ENCODE results near the gene TNS2. TPM values are rescaled to one million over a fixed set of nuclear protein-coding genes. Genes with fewer than 3 reads are reported as not detected.
"Not testable (repeated sequence)": the region's sequence is repeated elsewhere in the genome, so short reads cannot be mapped to it uniquely, and the experiment has no call there.

TNS2 gene
- total RNA-seq, 4 donors from 2014 or later = 48.2 to 397 (median 169) TPM

DNA sequence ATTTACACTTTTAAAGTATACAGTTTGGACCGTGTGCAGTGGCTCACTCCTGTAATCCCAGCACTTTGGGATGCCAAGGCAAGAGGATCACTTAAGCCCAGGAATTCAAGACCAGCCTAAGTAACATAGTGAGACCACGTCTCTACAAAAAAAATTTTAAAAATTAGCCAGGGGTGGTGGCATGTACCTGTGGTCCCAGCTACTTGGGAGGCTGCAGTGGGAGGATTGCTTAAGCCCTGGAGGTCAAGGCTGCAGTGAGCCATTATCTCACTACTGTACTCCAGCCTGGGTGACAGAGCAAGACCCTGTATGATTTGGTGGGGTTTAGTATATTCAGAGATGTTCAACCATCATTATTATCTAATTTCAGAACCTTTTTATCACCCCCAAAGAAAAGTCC lies 38.9 kb upstream of the TNS2 start:
- Histone ChIP-seq H3K27me3 (no peaks in the 10 kb centered on the region), H3K9me3 (no peaks in the 10 kb centered on the region), H3K27ac (no peak overlapping the region), H3K36me3 (no peaks in the 10 kb centered on the region), H3K4me1 (peaks cover 7 to 64% (median 46%) of the 10 kb centered on the region in 4 donors), H3K4me3 (no peak overlapping the region)
- TF ChIP-seq POLR2AphosphoS5 (IDR thresholded peaks at IDR 0.05) = no peak
- TF ChIP-seq, protein P1, sequence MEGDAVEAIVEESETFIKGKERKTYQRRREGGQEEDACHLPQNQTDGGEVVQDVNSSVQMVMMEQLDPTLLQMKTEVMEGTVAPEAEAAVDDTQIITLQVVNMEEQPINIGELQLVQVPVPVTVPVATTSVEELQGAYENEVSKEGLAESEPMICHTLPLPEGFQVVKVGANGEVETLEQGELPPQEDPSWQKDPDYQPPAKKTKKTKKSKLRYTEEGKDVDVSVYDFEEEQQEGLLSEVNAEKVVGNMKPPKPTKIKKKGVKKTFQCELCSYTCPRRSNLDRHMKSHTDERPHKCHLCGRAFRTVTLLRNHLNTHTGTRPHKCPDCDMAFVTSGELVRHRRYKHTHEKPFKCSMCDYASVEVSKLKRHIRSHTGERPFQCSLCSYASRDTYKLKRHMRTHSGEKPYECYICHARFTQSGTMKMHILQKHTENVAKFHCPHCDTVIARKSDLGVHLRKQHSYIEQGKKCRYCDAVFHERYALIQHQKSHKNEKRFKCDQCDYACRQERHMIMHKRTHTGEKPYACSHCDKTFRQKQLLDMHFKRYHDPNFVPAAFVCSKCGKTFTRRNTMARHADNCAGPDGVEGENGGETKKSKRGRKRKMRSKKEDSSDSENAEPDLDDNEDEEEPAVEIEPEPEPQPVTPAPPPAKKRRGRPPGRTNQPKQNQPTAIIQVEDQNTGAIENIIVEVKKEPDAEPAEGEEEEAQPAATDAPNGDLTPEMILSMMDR (IDR thresholded peaks at IDR 0.05) = no peak
- no peak for TF ChIP-seq EP300 (IDR thresholded peaks at IDR 0.05; ENCODE audit: low read depth)
- intact Hi-C loops (cut with DNase I; ENCODE audit: low total_unique reads) (no loop called here), in situ Hi-C loops (cut with MboI; ENCODE audit: low pct_ligation_motif_present in 1 of 4, low pct_unique_long_range_greater_than_20kb in 1 of 4, low sequenced_read_pairs in 3 of 4) (no loop called here)
- 52 to 78% methylated on average over 2 of the region's 2 CpGs for WGBS, 2 donors (ENCODE audit: low coverage in 1 of 2)
- DNase-seq = no peak

DNA sequence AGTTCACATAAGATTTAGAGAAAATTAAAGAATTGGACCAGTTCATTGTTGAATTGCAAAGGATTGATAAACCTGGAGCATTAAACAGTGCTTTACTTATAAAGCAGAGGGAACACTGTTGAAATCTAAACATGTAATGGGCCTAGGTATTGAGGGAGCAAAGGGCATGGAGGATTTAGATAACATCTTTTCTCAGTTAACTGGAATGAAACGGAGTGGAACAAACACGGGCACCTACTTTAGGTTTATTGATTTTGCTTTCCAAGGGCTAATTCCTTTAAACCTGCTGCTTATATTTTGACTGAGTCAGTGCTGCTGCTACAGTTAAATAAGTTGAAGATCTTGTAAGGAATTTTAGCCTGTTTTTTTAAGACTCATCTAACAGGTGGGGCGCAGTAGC lies 38.0 kb upstream of the TNS2 start:
- Histone ChIP-seq H3K27me3 (no peaks in the 10 kb centered on the region), H3K4me3 (no peak overlapping the region), H3K36me3 (peaks cover 0 to 5% (median 2%) of the 10 kb centered on the region in 4 donors), H3K27ac (no peak overlapping the region), H3K9me3 (no peaks in the 10 kb centered on the region), H3K4me1 (peaks cover 7 to 63% (median 45%) of the 10 kb centered on the region in 4 donors)
- DNase-seq = no peak
- in situ Hi-C loops (cut with MboI; ENCODE audit: low pct_ligation_motif_present in 1 of 4, low pct_unique_long_range_greater_than_20kb in 1 of 4, low sequenced_read_pairs in 3 of 4) (no loop called here), intact Hi-C loops (cut with DNase I; ENCODE audit: low total_unique reads) (no loop called here)
- TF ChIP-seq POLR2AphosphoS5 (IDR thresholded peaks at IDR 0.05) = no peak
- WGBS, 2 donors (ENCODE audit: low coverage in 1 of 2) = 64 to 71% methylated on average over 3 of the region's 3 CpGs

DNA sequence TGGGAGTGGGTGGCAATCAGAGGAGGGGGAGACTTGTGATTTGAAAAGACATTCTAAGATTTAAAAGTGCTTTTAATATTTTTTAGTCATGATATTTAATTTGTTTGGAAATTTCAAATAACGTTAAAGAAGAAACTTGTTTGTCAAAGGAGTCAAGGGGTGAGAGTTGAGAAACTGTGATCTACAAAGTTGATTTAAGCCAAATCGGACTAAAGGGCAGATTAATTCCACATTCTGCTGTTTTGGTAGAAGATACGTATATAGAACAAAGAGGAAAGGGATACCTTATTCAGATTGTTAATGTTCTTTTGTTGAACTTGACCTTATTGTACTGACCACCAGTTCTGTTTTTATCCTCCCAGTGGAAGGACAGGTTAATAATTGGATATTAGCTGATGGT lies 36.9 kb upstream of the TNS2 start:
- no peak for TF ChIP-seq POLR2A (IDR thresholded peaks at IDR 0.05)
- TF ChIP-seq, protein P1 (IDR thresholded peaks at IDR 0.05) = no peak
- no peak for TF ChIP-seq EP300 (IDR thresholded peaks at IDR 0.05; ENCODE audit: low read depth)
- TF ChIP-seq POLR2AphosphoS5 (IDR thresholded peaks at IDR 0.05) = no peak
- H3K27ac ChIP-seq = no peak overlapping the region
- in situ Hi-C loops (cut with MboI; ENCODE audit: low pct_ligation_motif_present in 1 of 4, low pct_unique_long_range_greater_than_20kb in 1 of 4, low sequenced_read_pairs in 3 of 4) (no loop called here), intact Hi-C loops (cut with DNase I; ENCODE audit: low total_unique reads) (no loop called here)
- no peaks in the 10 kb centered on the region for H3K27me3 ChIP-seq
- peaks cover 7 to 53% (median 35%) of the 10 kb centered on the region in 4 donors for H3K4me1 ChIP-seq
- no peak overlapping the region for H3K4me3 ChIP-seq
- DNase-seq = no peak
- no peaks in the 10 kb centered on the region for H3K9me3 ChIP-seq
- 89 to 90% methylated on average over 3 of the region's 3 CpGs for WGBS, 2 donors (ENCODE audit: low coverage in 1 of 2)
- H3K36me3 ChIP-seq = peaks cover 0 to 14% (median 7%) of the 10 kb centered on the region in 4 donors

DNA sequence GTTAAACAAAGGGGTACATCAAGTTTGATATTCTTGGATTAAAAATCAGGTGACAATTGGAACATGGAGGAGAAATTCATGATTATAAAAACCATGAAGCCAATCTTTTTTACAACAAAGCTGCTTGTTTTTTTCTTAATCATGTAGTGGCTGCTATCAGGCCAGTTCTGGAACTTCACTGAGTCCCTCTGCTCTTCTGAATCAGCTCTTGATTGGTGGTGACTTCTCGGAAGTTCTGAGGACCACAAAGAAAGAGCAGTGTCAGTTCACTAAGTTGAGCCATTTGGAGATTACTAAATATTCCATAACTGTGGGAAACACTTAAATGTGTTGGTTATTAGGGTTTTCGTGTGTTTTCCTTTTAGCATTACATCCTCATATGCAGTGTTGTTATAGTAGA lies 35.2 kb upstream of the TNS2 start:
- H3K27ac ChIP-seq = no peak overlapping the region
- in situ Hi-C loops (cut with MboI; ENCODE audit: low pct_ligation_motif_present in 1 of 4, low pct_unique_long_range_greater_than_20kb in 1 of 4, low sequenced_read_pairs in 3 of 4) = no loop called here
- no peaks in the 10 kb centered on the region for H3K27me3 ChIP-seq
- intact Hi-C loops (cut with DNase I; ENCODE audit: low total_unique reads) = no loop called here
- TF ChIP-seq POLR2AphosphoS5 (IDR thresholded peaks at IDR 0.05) (no peak), EP300 (IDR thresholded peaks at IDR 0.05; ENCODE audit: low read depth) (no peak), POLR2A (IDR thresholded peaks at IDR 0.05) (no peak)
- TF ChIP-seq, protein P1 (IDR thresholded peaks at IDR 0.05) = no peak
- no peaks in the 10 kb centered on the region for H3K9me3 ChIP-seq
- H3K36me3 ChIP-seq = peaks cover 0 to 30% (median 13%) of the 10 kb centered on the region in 4 donors
- H3K4me1 ChIP-seq = peaks cover 0 to 35% (median 19%) of the 10 kb centered on the region in 4 donors
- WGBS, 2 donors (ENCODE audit: low coverage in 1 of 2) = 77 to 100% methylated on average over 2 of the region's 2 CpGs
- no peak overlapping the region for H3K4me3 ChIP-seq
- DNase-seq = no peak

DNA sequence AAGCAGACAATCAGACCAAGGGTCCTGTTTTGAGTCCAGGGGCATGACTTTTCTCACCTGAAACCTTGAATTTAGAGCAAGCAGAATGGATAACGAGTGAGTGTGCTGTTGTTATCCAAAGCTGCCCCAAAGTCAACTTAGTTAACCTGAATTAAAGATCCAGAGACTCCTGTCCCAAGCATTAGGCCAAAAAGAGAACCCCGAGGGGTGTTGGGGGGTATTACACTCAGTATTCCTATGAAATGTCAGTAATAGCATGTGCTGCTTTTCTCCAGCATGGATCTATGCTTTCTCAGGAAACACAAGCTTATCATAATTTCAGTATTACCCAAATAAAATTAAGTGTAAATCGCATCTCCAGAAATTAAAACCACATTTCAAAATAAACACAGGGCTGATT lies 24.6 kb upstream of the TNS2 start:
- in situ Hi-C loops (cut with MboI; ENCODE audit: low pct_ligation_motif_present in 1 of 4, low pct_unique_long_range_greater_than_20kb in 1 of 4, low sequenced_read_pairs in 3 of 4) = no loop called here
- Histone ChIP-seq H3K27me3 (no peaks in the 10 kb centered on the region), H3K4me3 (no peak overlapping the region), H3K36me3 (peaks cover 0 to 90% (median 42%) of the 10 kb centered on the region in 4 donors), H3K9me3 (no peaks in the 10 kb centered on the region), H3K27ac (no peak overlapping the region), H3K4me1 (no peaks in the 10 kb centered on the region)
- TF ChIP-seq POLR2AphosphoS5 (IDR thresholded peaks at IDR 0.05) = no peak
- TF ChIP-seq POLR2A (IDR thresholded peaks at IDR 0.05) = no peak
- TF ChIP-seq EP300 (IDR thresholded peaks at IDR 0.05; ENCODE audit: low read depth) = no peak
- TF ChIP-seq, protein P1 (IDR thresholded peaks at IDR 0.05) = no peak
- intact Hi-C loops (cut with DNase I; ENCODE audit: low total_unique reads) = no loop called here
- 79% methylated on average over 3 of the region's 3 CpGs for WGBS, 2 donors (ENCODE audit: low coverage in 1 of 2)
- DNase-seq = no peak

DNA sequence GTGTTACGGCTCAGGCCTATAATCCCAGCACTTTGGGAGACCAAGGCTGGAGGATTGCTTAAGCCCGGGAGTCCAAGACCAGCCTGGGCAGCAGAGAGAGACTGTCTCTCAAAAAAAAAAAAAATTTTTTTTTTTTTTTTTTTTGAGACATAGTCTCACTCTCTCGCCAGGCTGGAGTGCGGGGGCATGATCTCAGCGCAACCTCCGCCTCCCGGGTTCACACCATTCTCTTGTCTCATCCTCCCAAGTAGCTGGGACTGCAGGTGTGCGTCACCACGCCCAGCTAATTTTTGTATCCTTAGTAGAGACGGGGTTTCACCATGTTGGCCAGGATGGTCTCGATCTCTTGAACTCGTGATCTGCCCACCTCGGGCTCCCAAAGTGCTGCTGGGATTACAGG lies 22.9 kb upstream of the TNS2 start:
- H3K27me3 ChIP-seq; DNase-seq; intact Hi-C loops (cut with DNase I; ENCODE audit: low total_unique reads); H3K4me1 ChIP-seq; H3K4me3 ChIP-seq; in situ Hi-C loops (cut with MboI; ENCODE audit: low pct_ligation_motif_present in 1 of 4, low pct_unique_long_range_greater_than_20kb in 1 of 4, low sequenced_read_pairs in 3 of 4); H3K9me3 ChIP-seq; H3K27ac ChIP-seq: not testable (repeated sequence)
- 79 to 88% methylated on average over 6 to 11 of the region's 13 CpGs for WGBS, 2 donors (ENCODE audit: low coverage in 1 of 2)
- peaks cover 0 to 83% (median 39%) of the 10 kb centered on the region in 4 donors for H3K36me3 ChIP-seq

All from transverse colon (tissue), 4 donors.